Keratinocyte (primary cell): ENCODE data around the gene ANKRD27. TPM values are rescaled to one million over a fixed set of nuclear protein-coding genes. Genes with fewer than 3 reads are reported as not detected.

Source experiments
- DNase-seq: peaks from one replicate; pipeline ENCODE4 v3.0.0-alpha.2; 2011; ENCODE audit warnings: low read depth, missing footprints, low spot score
- FAIRE-seq: peaks from 2 replicates; lab custom pipeline; 2011; peaks lifted over from hg19 to GRCh38; lab: Jason Lieb, UNC
- H2AFZ ChIP-seq: 2 replicates; pipeline ENCODE4 v1.6.0; 2012; ENCODE audit warnings: low read length, control low read depth, inconsistent platforms; ENCODE audit not compliant: control insufficient read depth
- H3K27ac ChIP-seq: 2 replicates; pipeline ENCODE4 v1.5.1; 2011; ENCODE audit warnings: low read length; ENCODE audit not compliant: control insufficient read depth, insufficient read depth
- H3K27me3 ChIP-seq: 3 replicates; pipeline ENCODE4 v1.6.0; 2011; ENCODE audit warnings: low read length; ENCODE audit not compliant: control insufficient read depth, insufficient read depth; ENCODE audit errors: extremely low read depth
- H3K36me3 ChIP-seq, 2 experiments: 2 replicates in 1 of 2; 3 replicates in 1 of 2; pipeline ENCODE4 v1.5.1; 2011; ENCODE audit warnings: low read length in 2 of 2, mild to moderate bottlenecking in 1 of 2; ENCODE audit not compliant: control insufficient read depth in 2 of 2, insufficient read depth in 2 of 2; ENCODE audit errors: extremely low read depth in 1 of 2
- H3K4me1 ChIP-seq: 3 replicates; pipeline ENCODE4 v1.5.1; 2011; ENCODE audit warnings: low read length; ENCODE audit not compliant: control insufficient read depth, insufficient read depth; ENCODE audit errors: extremely low read depth
- H3K4me2 ChIP-seq: 3 replicates; pipeline ENCODE4 v1.6.0; 2011; ENCODE audit warnings: low read depth, low read length; ENCODE audit not compliant: control insufficient read depth, insufficient read depth; ENCODE audit errors: extremely low read depth
- H3K4me3 ChIP-seq, 3 experiments: fragments of 200-600 bp in 1 of 3; sonication (generic) in 1 of 3; 2 replicates in 2 of 3; 3 replicates in 1 of 3; pipeline ENCODE4 v1.5.1; 2011 to 2016; ENCODE audit warnings: low read length in 3 of 3, mild to moderate bottlenecking in 3 of 3, control low read depth in 2 of 3, inconsistent platforms in 1 of 3, low read depth in 1 of 3, mixed read lengths in 1 of 3, mixed run types in 1 of 3, moderate library complexity in 1 of 3; ENCODE audit not compliant: control insufficient read depth in 2 of 3, insufficient read depth in 2 of 3; ENCODE audit errors: extremely low read depth in 1 of 3
- H3K79me2 ChIP-seq: 2 replicates; pipeline ENCODE4 v1.6.0; 2012; ENCODE audit warnings: low read length; ENCODE audit not compliant: control insufficient read depth, insufficient read depth
- H3K9ac ChIP-seq: 3 replicates; pipeline ENCODE4 v1.6.0; 2011; ENCODE audit warnings: low read length; ENCODE audit not compliant: control insufficient read depth, insufficient read depth; ENCODE audit errors: extremely low read depth
- H3K9me1 ChIP-seq: 3 replicates; pipeline ENCODE4 v1.6.0; 2011; ENCODE audit warnings: low read length; ENCODE audit not compliant: control insufficient read depth, insufficient read depth; ENCODE audit errors: extremely low read depth
- H3K9me3 ChIP-seq: 2 replicates; pipeline ENCODE4 v1.5.1; 2012; ENCODE audit warnings: low read depth, low read length; ENCODE audit not compliant: control insufficient read depth
- H4K20me1 ChIP-seq: 3 replicates; pipeline ENCODE4 v1.6.0; 2011; ENCODE audit warnings: low read length; ENCODE audit not compliant: control insufficient read depth, insufficient read depth; ENCODE audit errors: extremely low read depth
- CTCF ChIP-seq, 3 experiments: IDR thresholded peaks in 1 of 3; conservative IDR thresholded peaks in 1 of 3; optimal IDR thresholded peaks in 1 of 3; 2 replicates in 2 of 3; 3 replicates in 1 of 3; pipeline versions ENCODE3 to v1.5.1; 2011; ENCODE audit warnings: low read length in 3 of 3, mild to moderate bottlenecking in 3 of 3, moderate library complexity in 2 of 3, control low read depth in 1 of 3, inconsistent platforms in 1 of 3; ENCODE audit not compliant: insufficient read depth in 2 of 3; ENCODE audit errors: extremely low read depth in 1 of 3
- EZH2 ChIP-seq: IDR thresholded peaks from one replicate; pipeline ENCODE4 v1.6.1; 2012; ENCODE audit warnings: inconsistent platforms, mild to moderate bottlenecking, low read length, moderate library complexity
- dilution Hi-C: fragments of 300-500 bp; cut with MboI; formaldehyde crosslinking; loops from one replicate; pipeline ENCODE4 v1.7.0; 2020; ENCODE audit warnings: low sequenced_read_pairs; ENCODE audit not compliant: extremely low pct_ligation_motif_present
- polyA plus RNA-seq, 5 experiments: library from polyadenylated mRNA; depleted of rRNA in 3 of 5; stranded (reverse) in 3 of 5; stranded (forward) in 1 of 5; unstranded in 1 of 5; fragments of >200 nt; gene quantifications; 1 replicate in 1 of 5; 2 replicates in 3 of 5; 3 replicates in 1 of 5; pipeline versions ENCODE4 v1.2.1 to v1.2.3, GENCODE V29; 2011 to 2012; ENCODE audit warnings: missing spikeins in 2 of 5, low read depth in 1 of 5, low replicate concordance in 1 of 5

Gene ANKRD27
- polyA plus RNA-seq, 1 donor (not counting 4 experiments of a cell fraction or from before 2014, with no cell fraction given) = 34.5 TPM

GRCh38 chr19:32599736-32600157, 75.2 kb downstream of the ANKRD27 start:
- H3K36me3 ChIP-seq = peaks cover 29 to 32% of the 10 kb centered on the region in 2 experiments
- no peaks in the 10 kb centered on the region for H3K9me1 ChIP-seq
- DNase-seq (no peak), FAIRE-seq (no peak)
- dilution Hi-C loops = no loop called here
- no peak overlapping the region for H3K4me2 ChIP-seq
- H3K27me3 ChIP-seq = no peaks in the 10 kb centered on the region
- no peaks in the 10 kb centered on the region for H3K4me1 ChIP-seq
- no peaks in the 10 kb centered on the region for H3K79me2 ChIP-seq
- H4K20me1 ChIP-seq = no peaks in the 10 kb centered on the region
- H3K9ac ChIP-seq = no peak overlapping the region
- no peak overlapping the region for H3K4me3 ChIP-seq
- no peak overlapping the region for H2AFZ ChIP-seq
- TF ChIP-seq EZH2 = no peak
- peak; percentile 59 to 87 (median 65) for TF ChIP-seq CTCF (optimal IDR thresholded peaks at IDR 0.05 in 1 of 3, IDR thresholded peaks at IDR 0.05 in 1 of 3, conservative IDR thresholded peaks at IDR 0.05 in 1 of 3; ENCODE audit: extremely low read depth in 1 of 3, insufficient read depth in 2 of 3, low read length in 3 of 3)
- H3K9me3 ChIP-seq = no peaks in the 10 kb centered on the region
- H3K27ac ChIP-seq = no peak overlapping the region

- H3K4me3 ChIP-seq = no peak overlapping the region
- no peak overlapping the region for H2AFZ ChIP-seq
- FAIRE-seq = no peak
- no peaks in the 10 kb centered on the region for H3K9me3 ChIP-seq
- no peak overlapping the region for H3K9ac ChIP-seq
- no peak for DNase-seq
- H3K36me3 ChIP-seq = peaks cover 28 to 33% of the 10 kb centered on the region in 2 experiments
- dilution Hi-C loops = no loop called here
- H3K9me1 ChIP-seq = no peaks in the 10 kb centered on the region
- no peaks in the 10 kb centered on the region for H3K79me2 ChIP-seq
- H4K20me1 ChIP-seq = no peaks in the 10 kb centered on the region
- H3K27me3 ChIP-seq = no peaks in the 10 kb centered on the region
- H3K4me1 ChIP-seq = no peaks in the 10 kb centered on the region
- TF ChIP-seq EZH2 = no peak
- TF ChIP-seq CTCF (optimal IDR thresholded peaks at IDR 0.05 in 1 of 3, IDR thresholded peaks at IDR 0.05 in 1 of 3, conservative IDR thresholded peaks at IDR 0.05 in 1 of 3; ENCODE audit: extremely low read depth in 1 of 3, insufficient read depth in 2 of 3, low read length in 3 of 3) = no peak
- H3K4me2 ChIP-seq = no peak overlapping the region
- no peak overlapping the region for H3K27ac ChIP-seq
Measured at GRCh38 chr19:32599258-32599657, 75.7 kb downstream of the ANKRD27 start.
